ENCODE results near the gene SPPL2B.
A peak's percentile ranks its signal among the peaks of the same experiment; 100 is the strongest.

SPPL2B gene

DNA sequence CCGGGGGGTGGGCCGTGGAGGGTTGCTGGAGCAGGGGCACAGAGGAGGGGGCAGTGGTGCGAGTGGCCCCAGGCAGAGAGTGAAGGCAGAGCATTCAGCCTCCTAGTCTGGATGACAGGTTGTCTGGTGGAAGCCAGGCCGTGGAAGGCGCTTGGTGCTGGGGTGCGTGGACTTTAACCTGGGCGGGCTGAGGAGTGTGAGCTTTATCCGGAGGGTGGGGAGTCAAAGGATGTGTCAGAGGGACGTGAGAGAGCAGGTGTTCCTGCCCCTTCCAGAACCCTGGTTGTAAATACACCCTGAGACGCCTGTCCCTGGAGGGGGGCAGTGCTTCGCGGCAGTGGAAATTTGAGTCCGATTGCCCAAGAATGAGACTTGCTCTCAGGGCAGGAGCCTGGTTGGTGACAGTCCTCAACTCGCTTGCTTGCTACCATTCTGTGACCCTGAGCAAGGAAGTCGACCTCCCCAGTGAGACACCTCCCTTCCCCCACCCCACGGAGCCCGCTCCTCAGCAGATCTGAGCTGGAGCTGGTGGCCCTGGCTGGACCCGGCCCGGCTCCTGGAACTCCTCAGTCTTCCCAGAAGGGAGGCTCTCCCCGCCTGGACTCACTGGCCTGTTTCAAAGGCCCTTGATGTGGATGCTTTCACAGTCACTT is 2.3 kb downstream of the SPPL2B start:
- Histone ChIP-seq H3K4me3 (ENCODE audit: low read depth, low read length) (no peak overlapping the region), H3K36me3 (ENCODE audit: control insufficient read depth, insufficient read depth, low read length) (no peaks in the 10 kb centered on the region), H3K27me3 (ENCODE audit: control insufficient read depth, insufficient read depth, low read length) (no peaks in the 10 kb centered on the region), H3K9ac (no peak overlapping the region), H3K79me2 (peaks cover 53% of the 10 kb centered on the region), H3K4me1 (peaks cover 46% of the 10 kb centered on the region), H3K4me2 (ENCODE audit: low read length) (no peak overlapping the region), H3K27ac (peak overlapping the region; percentile 30), H2AFZ (no peak overlapping the region), H3K9me3 (ENCODE audit: control insufficient read depth, low read length) (no peaks in the 10 kb centered on the region)
- TF ChIP-seq CTCF (IDR thresholded peaks at IDR 0.05), result no peak

DNA sequence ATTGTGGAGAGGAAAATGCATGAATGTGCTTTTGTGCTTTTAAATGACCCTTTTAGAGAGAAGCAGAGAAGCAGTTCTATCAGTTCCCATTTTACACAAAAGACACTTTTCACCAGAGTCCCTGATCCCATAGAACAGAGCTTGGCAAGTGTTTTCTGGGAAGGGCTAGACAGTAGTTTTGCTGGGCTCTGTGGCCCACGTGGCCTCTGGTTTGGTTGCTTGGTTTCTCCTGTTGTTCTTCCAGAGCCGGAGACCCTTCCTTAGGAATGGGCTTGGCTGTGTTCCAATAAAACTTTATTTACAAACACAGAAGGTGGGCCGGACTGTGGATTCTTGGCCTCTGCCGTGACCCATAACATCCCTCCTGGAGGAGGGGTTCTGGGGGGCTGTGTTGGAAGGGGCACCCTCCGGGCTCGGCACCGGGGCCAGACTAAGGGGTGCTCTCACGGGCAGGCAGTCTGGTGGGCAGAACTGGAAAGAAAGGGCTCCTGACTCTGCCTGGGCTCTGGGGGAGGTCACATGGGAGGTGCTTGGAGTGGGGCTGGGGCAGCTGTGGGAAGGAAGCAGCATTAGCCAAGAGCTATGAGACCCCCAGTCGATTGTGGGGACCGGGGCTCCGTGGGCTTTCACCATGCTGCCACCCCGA is 3.2 kb downstream of the SPPL2B start:
- peaks cover 46% of the 10 kb centered on the region for H3K4me1 ChIP-seq
- H3K79me2 ChIP-seq, result peaks cover 54% of the 10 kb centered on the region
- H3K36me3 ChIP-seq (ENCODE audit: control insufficient read depth, insufficient read depth, low read length), result no peaks in the 10 kb centered on the region
- H3K9ac ChIP-seq, result no peak overlapping the region
- H3K4me3 ChIP-seq (ENCODE audit: low read depth, low read length), result no peak overlapping the region
- no peak overlapping the region for H3K4me2 ChIP-seq (ENCODE audit: low read length)
- TF ChIP-seq CTCF (IDR thresholded peaks at IDR 0.05), result no peak
- no peaks in the 10 kb centered on the region for H3K27me3 ChIP-seq (ENCODE audit: control insufficient read depth, insufficient read depth, low read length)
- peak overlapping the region; percentile 76 for H3K27ac ChIP-seq
- H2AFZ ChIP-seq, result no peak overlapping the region
- H3K9me3 ChIP-seq (ENCODE audit: control insufficient read depth, low read length), result no peaks in the 10 kb centered on the region

DNA sequence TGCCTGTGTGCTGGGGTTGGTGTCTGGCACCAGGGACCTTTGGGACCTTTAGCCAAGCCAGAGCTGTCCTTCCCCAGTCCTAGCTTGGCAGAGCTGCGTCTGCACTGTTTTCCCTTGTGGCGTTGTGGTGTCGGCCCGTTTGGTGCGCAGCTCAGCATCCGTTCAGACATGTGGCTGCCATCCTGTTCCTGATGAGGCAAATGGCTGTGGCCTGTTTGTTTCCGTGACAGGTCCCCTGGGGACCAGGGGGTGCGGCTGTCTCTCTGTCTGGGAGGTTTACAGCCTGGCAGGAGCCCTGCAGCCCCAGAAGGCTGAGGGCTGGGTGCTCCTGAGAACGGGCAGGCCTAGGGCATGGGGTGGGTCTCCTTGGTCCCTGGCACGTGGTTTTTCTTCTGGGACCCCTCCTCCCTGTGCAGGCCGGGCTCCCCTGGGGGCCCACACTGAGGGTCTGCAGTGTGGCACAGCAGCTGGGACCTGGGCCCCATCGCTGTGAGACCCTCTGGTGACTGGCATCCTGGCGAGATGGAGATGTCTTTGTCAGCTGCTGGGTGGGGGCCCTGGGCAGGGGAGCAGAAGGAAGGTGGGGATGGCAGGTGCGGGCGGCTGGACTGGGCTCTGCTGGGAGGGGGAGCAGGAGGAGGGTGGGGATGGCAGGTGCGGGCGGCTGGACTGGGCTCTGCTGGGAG is 4.0 kb downstream of the SPPL2B start:
- H3K4me3 ChIP-seq (ENCODE audit: low read depth, low read length), result no peak overlapping the region
- H3K4me2 ChIP-seq (ENCODE audit: low read length), result peak overlapping the region; percentile 15
- H3K9ac ChIP-seq, result no peak overlapping the region
- no peak for TF ChIP-seq CTCF (IDR thresholded peaks at IDR 0.05)
- H3K27ac ChIP-seq, result peak overlapping the region; percentile 76
- H3K79me2 ChIP-seq, result peaks cover 56% of the 10 kb centered on the region
- no peak overlapping the region for H2AFZ ChIP-seq
- H3K9me3 ChIP-seq (ENCODE audit: control insufficient read depth, low read length), result no peaks in the 10 kb centered on the region
- peaks cover 40% of the 10 kb centered on the region for H3K4me1 ChIP-seq
- no peaks in the 10 kb centered on the region for H3K27me3 ChIP-seq (ENCODE audit: control insufficient read depth, insufficient read depth, low read length)
- H3K36me3 ChIP-seq (ENCODE audit: control insufficient read depth, insufficient read depth, low read length), result no peaks in the 10 kb centered on the region

- Histone ChIP-seq H3K36me3 (ENCODE audit: control insufficient read depth, insufficient read depth, low read length) (no peaks in the 10 kb centered on the region), H3K27ac (peak overlapping the region; percentile 58), H3K9ac (no peak overlapping the region)
Measured at GRCh38 chr19:2333027-2333806, 4.7 kb downstream of the SPPL2B start.

More at GRCh38 chr19:2333027-2333806, 4.7 kb downstream of the SPPL2B start:
- Histone ChIP-seq H3K9me3 (ENCODE audit: control insufficient read depth, low read length) (no peaks in the 10 kb centered on the region), H2AFZ (no peak overlapping the region), H3K27me3 (ENCODE audit: control insufficient read depth, insufficient read depth, low read length) (no peaks in the 10 kb centered on the region), H3K4me3 (ENCODE audit: low read depth, low read length) (no peak overlapping the region), H3K4me1 (peaks cover 38% of the 10 kb centered on the region), H3K79me2 (peaks cover 56% of the 10 kb centered on the region), H3K4me2 (ENCODE audit: low read length) (no peak overlapping the region)
- TF ChIP-seq CTCF (IDR thresholded peaks at IDR 0.05), result no peak
